Suprapubic skin (tissue), 4 donors: ENCODE data around the gene PLP2.
"Not testable (repeated sequence)": the region's sequence is repeated elsewhere in the genome, so short reads cannot be mapped to it uniquely, and the experiment has no call there.

Experiments
- CTCF ChIP-seq, 2 donors: fragments of 200-600 bp in 1 of 2; fragments of 450-650 bp in 1 of 2; sonication (generic) in 1 of 2; IDR thresholded peaks; one replicate each; pipeline ENCODE4 v1.5.1; 2016 to 2019; ENCODE audit warnings: antibody characterized with exemption in 2 of 2, mild to moderate bottlenecking in 1 of 2, moderate library complexity in 1 of 2
- EP300 ChIP-seq: sonication (generic); formaldehyde crosslinking; IDR thresholded peaks from one replicate; pipeline ENCODE4 v1.6.1; 2017; ENCODE audit warnings: antibody characterized with exemption
- POLR2A ChIP-seq, 2 donors: fragments of 450-650 bp; IDR thresholded peaks; one replicate each; pipeline ENCODE4 v1.6.1; 2017; ENCODE audit warnings: antibody characterized with exemption in 2 of 2, mild to moderate bottlenecking in 2 of 2, moderate library complexity in 2 of 2
- POLR2AphosphoS5 ChIP-seq, 3 donors: sonication (generic); formaldehyde crosslinking; IDR thresholded peaks; one replicate each; pipeline ENCODE4 v1.6.1; 2017; ENCODE audit warnings: antibody characterized with exemption in 3 of 3

DNA sequence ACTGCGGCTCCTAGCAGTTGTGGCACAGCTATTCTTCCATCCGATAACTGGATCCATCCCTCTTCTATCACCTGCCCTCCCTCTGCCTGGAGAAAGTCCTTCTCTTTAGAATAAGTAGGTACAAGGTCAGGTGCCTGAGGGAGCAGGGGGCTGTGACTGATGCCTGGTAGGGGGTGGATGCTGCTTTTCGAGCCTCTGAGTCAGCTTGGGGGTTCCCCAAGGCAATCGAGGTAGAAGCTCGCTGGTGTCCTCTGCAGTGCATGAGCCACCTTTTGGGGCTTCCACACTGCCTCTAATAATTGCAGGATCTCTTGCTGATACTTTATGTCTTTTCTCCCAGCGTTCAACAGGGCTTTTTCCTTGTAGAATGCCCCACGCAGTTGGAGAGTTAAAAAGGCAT lies 28.5 kb upstream of the PLP2 start:
- TF ChIP-seq CTCF (IDR thresholded peaks at IDR 0.05); EP300; POLR2A (IDR thresholded peaks at IDR 0.05); POLR2AphosphoS5 (IDR thresholded peaks at IDR 0.05): not testable (repeated sequence)
